AG04449 (cell line): ENCODE results near the gene PLPP3.

Experiments used
- CTCF ChIA-PET: fragments of 350-600 bp; formaldehyde crosslinking; extraction: SDS; loops from one replicate; lab custom pipeline; 2021; ENCODE audit warnings: antibody characterized with exemption; lab: Yijun Ruan, JAX
- POLR2A ChIA-PET: fragments of 400-600, 350-600 bp; formaldehyde crosslinking; extraction: SDS; loops from one replicate; lab custom pipeline; 2020; ENCODE audit warnings: antibody characterized with exemption, inconsistent platforms; lab: Yijun Ruan, JAX
- DNase-seq: peaks from one replicate; pipeline ENCODE4 v3.0.0-alpha.2; 2010; ENCODE audit warnings: low read depth, low spot score
- H3K4me3 ChIP-seq: 2 replicates; pipeline ENCODE4 v1.5.1; 2011; ENCODE audit warnings: low read depth, mild to moderate bottlenecking, control low read depth, low read length
- TF ChIP-seq, protein P1 (sequence below): IDR thresholded peaks from one replicate; pipeline ENCODE4 v1.5.1; 2011; ENCODE audit warnings: mild to moderate bottlenecking, moderate library complexity, low read length, control low read depth, inconsistent platforms; ENCODE audit not compliant: insufficient read depth; ENCODE audit errors: missing control alignments

PLPP3 gene

DNA sequence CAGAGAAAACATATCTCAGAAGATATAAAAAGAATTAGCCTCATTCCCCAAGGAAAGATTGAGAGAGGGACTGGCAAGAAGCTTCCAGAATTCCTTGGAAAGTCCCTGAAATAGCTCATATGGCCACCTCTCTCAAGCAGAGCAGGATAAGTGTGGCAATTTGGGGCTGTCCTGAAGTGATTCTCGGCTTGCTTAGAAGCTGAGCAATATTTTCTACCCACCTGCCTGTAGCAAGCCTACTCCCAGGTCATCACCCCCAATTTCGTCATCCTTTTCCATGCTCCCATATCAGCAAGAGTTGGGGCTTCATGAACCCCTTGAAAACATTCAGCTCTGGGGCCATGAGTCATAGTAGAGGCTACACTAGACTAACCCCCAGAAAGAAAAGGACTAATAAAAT, 131.5 kb downstream of the PLPP3 start:
- no peak overlapping the region for H3K4me3 ChIP-seq
- CTCF ChIA-PET: interaction anchor here (1.1 kb wide), 1 partner anchor 1072 kb away, joined by 3 read pairs; no protein-coding TSS in a partner anchor
- TF ChIP-seq, protein P1, sequence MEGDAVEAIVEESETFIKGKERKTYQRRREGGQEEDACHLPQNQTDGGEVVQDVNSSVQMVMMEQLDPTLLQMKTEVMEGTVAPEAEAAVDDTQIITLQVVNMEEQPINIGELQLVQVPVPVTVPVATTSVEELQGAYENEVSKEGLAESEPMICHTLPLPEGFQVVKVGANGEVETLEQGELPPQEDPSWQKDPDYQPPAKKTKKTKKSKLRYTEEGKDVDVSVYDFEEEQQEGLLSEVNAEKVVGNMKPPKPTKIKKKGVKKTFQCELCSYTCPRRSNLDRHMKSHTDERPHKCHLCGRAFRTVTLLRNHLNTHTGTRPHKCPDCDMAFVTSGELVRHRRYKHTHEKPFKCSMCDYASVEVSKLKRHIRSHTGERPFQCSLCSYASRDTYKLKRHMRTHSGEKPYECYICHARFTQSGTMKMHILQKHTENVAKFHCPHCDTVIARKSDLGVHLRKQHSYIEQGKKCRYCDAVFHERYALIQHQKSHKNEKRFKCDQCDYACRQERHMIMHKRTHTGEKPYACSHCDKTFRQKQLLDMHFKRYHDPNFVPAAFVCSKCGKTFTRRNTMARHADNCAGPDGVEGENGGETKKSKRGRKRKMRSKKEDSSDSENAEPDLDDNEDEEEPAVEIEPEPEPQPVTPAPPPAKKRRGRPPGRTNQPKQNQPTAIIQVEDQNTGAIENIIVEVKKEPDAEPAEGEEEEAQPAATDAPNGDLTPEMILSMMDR: no peak
- POLR2A ChIA-PET: no interaction called here
- no peak for DNase-seq

DNA sequence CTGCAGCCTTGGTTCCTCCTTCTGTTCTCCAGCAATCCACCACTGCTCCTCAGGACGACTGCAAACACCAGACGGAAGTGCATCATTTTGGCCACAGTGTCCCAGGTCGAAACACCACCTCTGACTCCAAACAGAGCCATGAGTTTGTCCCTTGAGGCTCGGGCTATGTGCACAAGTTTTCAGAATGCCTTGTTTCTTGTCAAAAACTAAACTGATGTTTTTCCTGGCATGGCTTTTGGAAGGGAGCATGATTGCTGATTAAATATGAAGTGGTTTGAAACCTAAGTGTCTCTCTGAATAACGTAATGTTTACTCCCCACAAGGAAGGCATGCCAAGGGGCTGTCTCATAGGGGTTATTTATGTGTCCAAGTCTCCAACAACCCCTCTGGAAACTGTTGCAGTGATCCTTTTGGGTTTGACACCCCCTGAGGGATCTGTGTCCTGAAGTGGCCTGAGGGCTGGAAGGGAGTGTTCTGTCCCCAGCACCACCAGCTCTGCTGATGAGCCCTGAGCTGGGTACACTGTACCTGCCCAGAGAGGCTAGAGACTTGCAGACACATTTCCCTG, 132.7 kb downstream of the PLPP3 start:
- ChIA-PET CTCF (no interaction called here), POLR2A (no interaction called here)
- no peak overlapping the region for H3K4me3 ChIP-seq
- DNase-seq: no peak
- TF ChIP-seq, protein P1: no peak

DNA sequence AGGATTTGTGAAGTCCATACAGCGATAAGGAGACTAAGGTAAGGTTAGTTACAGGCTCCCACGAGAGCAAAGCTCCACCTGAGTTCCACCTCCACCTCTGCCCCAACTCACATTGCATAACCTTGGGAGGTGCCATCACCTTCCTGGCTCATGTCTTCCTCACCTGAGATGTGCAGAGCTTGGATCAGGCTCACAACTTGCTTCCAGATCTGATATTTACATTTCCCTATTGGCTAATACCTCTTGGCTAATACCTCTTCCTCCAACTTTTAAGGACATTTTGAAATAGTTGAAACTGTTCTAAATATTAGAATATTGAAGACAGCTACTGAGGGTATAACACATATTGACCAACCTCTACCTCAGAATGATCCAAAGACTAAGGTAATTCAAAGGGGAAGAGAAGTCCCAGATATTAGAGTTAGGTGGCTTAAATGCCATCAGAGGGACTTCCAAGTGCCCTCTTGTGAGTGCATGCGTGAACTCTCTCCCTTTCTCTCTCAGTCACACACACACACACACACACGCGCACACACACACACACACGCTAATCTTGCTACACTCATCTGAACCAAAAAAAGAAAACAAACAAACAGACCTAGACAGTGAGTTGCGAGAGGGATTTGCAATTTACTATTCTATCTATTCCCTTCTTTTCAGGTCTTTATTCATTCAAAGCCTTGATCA, 134.3 kb downstream of the PLPP3 start:
- DNase-seq: no peak
- ChIA-PET POLR2A (no interaction called here), CTCF (interaction anchor here (1.6 kb wide), 1 partner anchor 9 kb away, joined by 3 read pairs; no protein-coding TSS in a partner anchor)
- TF ChIP-seq, protein P1: no peak
- H3K4me3 ChIP-seq: no peak overlapping the region
